HL-60 (cell line): ENCODE data around the gene NKX2-4.

Experiments used
- CTCF ChIP-seq: IDR thresholded peaks from one replicate; pipeline ENCODE4 v1.5.1; 2011; ENCODE audit warnings: low read length, control low read depth, inconsistent platforms; ENCODE audit not compliant: insufficient read depth
- GABPA ChIP-seq: IDR thresholded peaks from 2 replicates; pipeline ENCODE4 v1.6.1; 2012; ENCODE audit warnings: low read depth
- REST ChIP-seq: IDR thresholded peaks from 2 replicates; pipeline ENCODE4 v1.6.1; 2012; ENCODE audit warnings: low read depth; ENCODE audit not compliant: insufficient replicate concordance

- no peak for TF ChIP-seq REST
- no peak for TF ChIP-seq CTCF
- TF ChIP-seq GABPA: no peak
Measured at GRCh38 chr20:21397341-21398108, at the start of gene NKX2-4.
